NCI-H748 treated with DMSO at 0.1 percent for 48 hours (cell line): ENCODE measurements around the gene LRRC8C.
A peak's percentile ranks its signal among the peaks of the same experiment; 100 is the strongest.

ENCODE experiments used
- DNase-seq: peaks from one replicate; lab custom pipeline; 2025; lab: John Stamatoyannopoulos, UW

LRRC8C gene

DNA sequence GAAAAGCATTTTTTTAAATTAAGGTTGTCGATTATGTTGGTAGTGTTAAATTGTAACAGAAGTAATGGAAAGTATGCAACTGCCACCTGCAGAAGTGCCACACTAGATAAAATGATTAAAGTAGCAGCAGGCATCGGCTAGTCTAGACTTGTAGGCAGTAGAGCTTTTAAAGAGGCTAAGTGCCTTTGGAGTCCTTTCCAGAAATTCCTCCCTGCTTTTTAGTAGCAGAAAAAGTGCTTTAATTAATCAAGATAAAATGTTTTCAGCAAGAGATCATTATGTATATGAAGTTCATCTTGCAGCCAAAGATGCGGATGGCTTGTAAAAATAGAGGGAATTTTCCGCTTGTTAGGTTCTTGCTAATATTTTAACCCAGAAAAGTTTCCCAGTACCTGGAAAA is 100.8 kb downstream of the LRRC8C start:
- no peak for DNase-seq

- no peak for DNase-seq
Observed at GRCh38 chr1:89734442-89734841, 101.5 kb downstream of the LRRC8C start.

- no peak for DNase-seq
Observed at GRCh38 chr1:89735479-89735878, 102.6 kb downstream of the LRRC8C start.

DNA sequence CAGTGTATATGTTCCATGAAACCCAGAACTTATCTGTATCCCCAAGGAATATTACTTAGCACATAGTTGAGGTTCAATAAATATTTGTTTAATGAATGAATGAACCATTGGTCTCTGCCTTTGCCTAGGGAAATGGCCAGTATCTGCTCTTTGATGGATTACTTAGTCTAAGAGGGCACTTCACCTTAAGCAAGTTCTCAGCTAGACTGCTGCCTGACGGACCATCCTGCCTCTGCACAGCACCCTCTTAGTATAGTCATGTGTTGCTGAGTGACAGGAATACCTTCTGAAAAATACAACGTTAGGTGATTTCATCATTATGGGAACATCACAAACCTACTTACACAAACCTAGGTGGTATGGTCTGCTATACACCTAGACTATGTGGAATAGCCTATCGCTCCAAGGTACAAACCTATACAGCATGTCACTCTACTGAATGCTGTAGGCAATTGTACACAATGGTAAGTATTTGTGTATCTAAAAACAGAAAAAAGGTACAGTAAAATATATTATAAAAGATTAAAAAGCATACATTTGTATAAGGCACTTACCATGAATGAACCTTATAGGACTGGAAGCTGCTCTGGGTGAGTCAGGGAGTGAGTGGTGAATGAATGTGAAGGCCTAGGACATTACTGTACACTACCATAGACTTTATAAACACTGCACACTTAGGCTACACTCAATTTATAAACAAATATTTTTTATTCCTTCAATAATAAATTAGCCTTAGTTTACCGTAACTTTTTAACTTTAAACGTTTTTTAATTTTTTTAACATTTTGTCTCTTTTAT is 104.2 kb downstream of the LRRC8C start:
- no peak for DNase-seq

DNA sequence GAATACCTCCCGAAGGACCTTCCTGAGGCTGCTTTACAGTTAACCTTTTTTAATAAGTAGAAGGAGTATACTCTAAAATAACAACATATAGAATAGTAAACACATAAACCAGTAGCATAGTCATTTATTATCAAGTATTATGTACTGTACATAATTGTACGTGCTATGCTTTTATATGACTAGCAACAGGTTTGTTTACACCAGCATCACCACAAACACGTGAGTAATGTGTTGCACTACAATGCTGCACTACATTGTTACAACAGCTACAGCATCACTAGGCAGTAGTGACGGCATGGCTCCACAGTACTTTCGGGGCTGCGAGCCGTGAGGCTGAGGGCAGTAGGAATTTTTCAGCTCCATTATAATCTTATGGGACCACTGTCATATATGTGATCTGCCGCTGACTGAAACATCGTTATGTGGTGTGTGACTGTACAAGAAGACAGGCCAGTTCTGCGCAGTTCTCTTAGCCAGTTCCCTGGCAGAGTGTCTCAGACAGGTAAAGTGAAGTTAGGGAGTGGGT is 105.1 kb downstream of the LRRC8C start:
- DNase-seq, result no peak

- DNase-seq, result no peak
Observed at GRCh38 chr1:89739013-89739843, 106.3 kb downstream of the LRRC8C start.

DNA sequence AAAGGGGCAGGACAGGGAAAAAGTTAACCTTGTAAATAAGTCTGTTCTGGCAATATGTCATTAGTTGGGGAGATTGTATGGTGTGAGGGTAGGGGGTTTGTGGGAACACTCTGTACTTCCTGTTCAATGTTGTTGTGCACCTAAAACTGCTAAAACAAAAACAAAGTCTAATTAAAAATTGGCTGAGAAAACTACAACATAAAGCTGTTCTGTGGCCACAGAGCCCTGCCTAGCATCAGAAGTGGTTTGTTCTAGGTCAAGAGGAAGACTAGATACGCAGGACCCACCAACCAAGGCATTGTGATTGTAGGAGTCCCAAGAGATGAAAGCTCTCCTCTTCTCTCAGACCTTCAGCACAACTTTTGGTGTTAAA is 106.9 kb downstream of the LRRC8C start:
- no peak for DNase-seq

GRCh38 chr1:89743788-89744187 is 110.9 kb downstream of the LRRC8C start:
- no peak for DNase-seq

DNA sequence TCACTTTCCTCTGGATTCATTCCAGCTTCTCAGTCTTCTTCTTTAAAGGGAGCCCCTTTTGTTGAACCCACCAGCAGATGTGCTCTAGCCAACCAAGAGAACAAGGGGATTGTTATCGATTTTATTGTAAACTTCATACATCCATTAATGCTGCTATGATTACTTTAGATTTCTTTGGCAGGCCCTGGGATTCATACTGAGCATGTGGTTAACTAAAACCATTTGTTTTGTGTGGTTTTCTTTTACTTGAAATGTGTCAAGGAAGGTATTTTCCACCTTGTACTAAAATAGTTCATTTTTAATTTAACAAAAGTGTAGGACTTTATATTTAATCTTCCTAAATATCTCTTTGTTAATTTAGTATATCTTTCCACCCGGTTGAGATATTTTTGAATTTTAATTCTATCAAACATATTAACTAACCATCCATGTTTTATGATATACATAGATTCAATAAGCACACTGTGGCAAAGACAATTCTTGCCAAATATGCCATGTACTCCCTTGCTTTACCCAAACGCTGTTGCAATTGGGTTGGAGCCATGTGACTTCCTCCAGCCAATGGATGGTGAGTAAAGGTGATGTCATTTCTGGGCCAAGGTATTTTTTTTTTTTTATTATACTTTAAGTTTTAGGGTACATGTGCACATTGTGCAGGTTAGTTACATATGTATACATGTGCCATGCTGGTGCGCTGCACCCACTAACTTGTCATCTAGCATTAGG is 113.7 kb downstream of the LRRC8C start:
- DNase-seq, result no peak

GRCh38 chr1:89753761-89754160 is 120.8 kb downstream of the LRRC8C start:
- DNase-seq, result no peak

DNA sequence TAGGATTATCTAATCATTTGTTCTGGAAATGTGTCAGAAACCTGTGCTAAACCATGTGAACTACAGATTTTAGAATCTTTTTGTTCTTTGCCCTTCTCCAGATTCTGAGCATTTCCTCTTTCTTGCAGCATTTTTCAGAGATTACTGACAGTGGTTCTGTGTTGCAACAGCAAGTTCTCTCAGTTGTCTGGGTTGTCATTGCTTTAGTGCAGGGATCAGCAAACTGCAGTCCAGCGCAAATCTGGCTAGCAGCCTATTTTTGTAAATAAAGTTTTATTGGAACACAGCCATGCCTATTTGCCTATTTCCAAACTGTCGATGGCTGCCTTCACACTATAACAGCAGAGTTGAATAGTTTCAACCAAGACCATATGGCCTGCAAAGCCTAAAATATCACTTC is 121.6 kb downstream of the LRRC8C start:
- DNase-seq, result no peak

- no peak for DNase-seq
Observed at GRCh38 chr1:89755591-89755990, 122.7 kb downstream of the LRRC8C start.

DNA sequence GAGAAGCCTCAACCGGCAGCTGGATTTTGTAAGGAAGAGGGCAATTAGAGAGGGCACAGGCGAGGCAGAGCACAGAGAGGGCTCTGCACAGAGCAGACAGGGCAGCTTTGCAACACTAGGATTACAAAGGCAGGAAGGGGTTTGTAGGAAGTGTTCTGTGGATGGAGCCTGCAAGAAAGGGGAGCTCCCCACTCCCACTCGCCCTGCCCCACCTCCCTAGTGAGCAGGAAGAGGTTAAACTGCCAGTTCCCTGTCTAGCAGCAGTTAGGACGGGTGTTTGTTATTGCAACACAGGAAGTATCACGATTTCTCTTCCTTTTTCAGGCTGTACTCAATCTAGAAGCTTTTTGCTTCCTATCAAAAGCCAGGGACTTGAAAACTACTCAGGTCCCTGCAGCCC is 124.6 kb downstream of the LRRC8C start:
- no peak for DNase-seq

- DNase-seq, result no peak
Observed at GRCh38 chr1:89758156-89758555, 125.2 kb downstream of the LRRC8C start.

- DNase-seq, result no peak
Observed at GRCh38 chr1:89759036-89759435, 126.1 kb downstream of the LRRC8C start.

GRCh38 chr1:89760496-89760895 is 127.6 kb downstream of the LRRC8C start:
- DNase-seq, result no peak

- DNase-seq, result no peak
Observed at GRCh38 chr1:89761338-89761737, 128.4 kb downstream of the LRRC8C start.

DNA sequence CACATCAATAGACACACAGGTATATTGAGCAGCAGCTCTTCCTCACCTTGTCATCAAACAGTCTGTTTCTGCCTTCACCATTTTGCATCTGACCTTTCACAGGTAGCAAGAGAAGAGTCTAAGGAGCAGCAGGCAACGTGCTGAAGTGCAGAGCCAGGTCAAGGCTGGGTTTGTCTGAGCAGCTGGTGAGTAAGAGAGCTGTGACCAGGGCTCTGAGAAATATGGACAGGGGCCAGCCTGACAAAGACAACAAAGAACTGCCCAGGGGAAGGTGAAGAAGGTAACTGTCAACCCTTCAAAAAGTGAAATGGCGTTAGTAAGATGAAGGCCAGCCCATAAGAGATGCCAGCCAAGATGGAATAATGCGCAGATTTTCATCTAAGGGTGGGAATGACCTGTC is 129.0 kb downstream of the LRRC8C start:
- DNase-seq, result no peak

GRCh38 chr1:89762386-89762778 is 129.5 kb downstream of the LRRC8C start:
- DNase-seq, result peak; percentile 66

- DNase-seq, result peak; percentile 68
Observed at GRCh38 chr1:89762779-89763648, 130.1 kb downstream of the LRRC8C start.

- peak; percentile 6 for DNase-seq
Observed at GRCh38 chr1:89763649-89763986, 130.7 kb downstream of the LRRC8C start.

GRCh38 chr1:89765774-89766173 is 132.9 kb downstream of the LRRC8C start:
- DNase-seq, result no peak
